IMR-90 (cell line): ENCODE measurements around the gene PTPN22. TPM values are rescaled to one million over a fixed set of nuclear protein-coding genes. Genes with fewer than 3 reads are reported as not detected.

Experiments
- ATAC-seq: fragments of 200-7000 bp; cut with Tn5 transposase; 2 replicates; pipeline ENCODE4 v1.9.1; 2020; ENCODE audit warnings: low read depth, mild to moderate bottlenecking, moderate library complexity
- BruUV-seq: library from RNA; stranded (reverse); fragments of 400-500 nt; replicated peaks from 2 replicates; lab custom pipeline; 2021; lab: Mats Ljungman, UMichigan
- CTCF ChIA-PET: fragments of 300-600 bp; formaldehyde crosslinking; extraction: SDS; loops from one replicate; lab custom pipeline; 2021; ENCODE audit warnings: antibody characterized with exemption; lab: Yijun Ruan, JAX
- POLR2A ChIA-PET: fragments of 300-600 bp; sonication (Branson Sonifier 250); formaldehyde crosslinking; loops from one replicate; lab custom pipeline; 2022; ENCODE audit warnings: antibody characterized with exemption; ENCODE audit not compliant: unreplicated experiment; lab: Charles Lee
- DNase-seq: peaks from one replicate; pipeline ENCODE4 v3.0.0; 2013
- H2AFZ ChIP-seq: replicated peaks from 2 replicates; pipeline ENCODE3; 2013; ENCODE audit warnings: low read length, mild to moderate bottlenecking; ENCODE audit not compliant: poor library complexity
- H2AK5ac ChIP-seq: 2 replicates; pipeline ENCODE4 v1.6.1; 2013; ENCODE audit warnings: low read depth, low read length, inconsistent platforms
- H2AK9ac ChIP-seq: replicated peaks from 2 replicates; pipeline ENCODE3; 2013; ENCODE audit warnings: mild to moderate bottlenecking, low read depth, low read length, moderate library complexity; ENCODE audit not compliant: poor library complexity
- H2BK120ac ChIP-seq: 2 replicates; pipeline ENCODE4 v1.6.1; 2013; ENCODE audit warnings: low read depth, low read length, inconsistent platforms
- H2BK15ac ChIP-seq: 3 replicates; pipeline ENCODE4 v1.6.1; 2013; ENCODE audit warnings: low read depth, low read length, inconsistent platforms
- H2BK20ac ChIP-seq: 2 replicates; pipeline ENCODE4 v1.6.1; 2013; ENCODE audit warnings: low read depth, mild to moderate bottlenecking, inconsistent platforms, low read length, moderate library complexity
- H2BK5ac ChIP-seq: 2 replicates; pipeline ENCODE4 v1.6.1; 2013; ENCODE audit warnings: mild to moderate bottlenecking, low read depth, low read length, inconsistent platforms; ENCODE audit not compliant: poor library complexity, severe bottlenecking
- H3K14ac ChIP-seq: replicated peaks from 2 replicates; pipeline ENCODE4 v1.6.1; 2013; ENCODE audit warnings: low read depth, low read length, inconsistent platforms
- H3K18ac ChIP-seq: 2 replicates; pipeline ENCODE4 v1.6.1; 2013; ENCODE audit warnings: low read depth, low read length, control low read depth
- H3K23ac ChIP-seq: 2 replicates; pipeline ENCODE4 v1.6.1; 2013; ENCODE audit warnings: low read depth, low read length, inconsistent platforms
- H3K27ac ChIP-seq: 2 replicates; pipeline ENCODE4 v1.5.1; 2013; ENCODE audit warnings: mild to moderate bottlenecking, control low read depth, low read length; ENCODE audit not compliant: insufficient read depth
- H3K27me3 ChIP-seq: 2 replicates; pipeline ENCODE4 v1.6.1; 2013; ENCODE audit warnings: low read length; ENCODE audit not compliant: control insufficient read depth, insufficient read depth
- H3K36me3 ChIP-seq: 2 replicates; pipeline ENCODE4 v1.6.1; 2013; ENCODE audit warnings: low read length, mixed read lengths; ENCODE audit not compliant: control insufficient read depth, insufficient read depth
- H3K4ac ChIP-seq: 2 replicates; pipeline ENCODE4 v1.6.1; 2013; ENCODE audit warnings: low read depth, low read length, inconsistent platforms
- H3K4me1 ChIP-seq: 2 replicates; pipeline ENCODE4 v1.6.1; 2013; ENCODE audit warnings: low read length, mixed read lengths; ENCODE audit not compliant: control insufficient read depth, insufficient read depth
- H3K4me2 ChIP-seq: 2 replicates; pipeline ENCODE4 v1.6.1; 2013; ENCODE audit warnings: low read depth, mild to moderate bottlenecking, control low read depth, low read length, moderate library complexity
- H3K4me3 ChIP-seq: 2 replicates; pipeline ENCODE4 v1.5.1; 2013; ENCODE audit warnings: low read depth, mild to moderate bottlenecking, control low read depth, low read length, moderate library complexity; ENCODE audit not compliant: insufficient read depth
- H3K56ac ChIP-seq: 2 replicates; pipeline ENCODE4 v1.6.1; 2013; ENCODE audit warnings: low read length, inconsistent platforms; ENCODE audit not compliant: insufficient read depth; ENCODE audit errors: extremely low read depth
- H3K79me1 ChIP-seq, 2 experiments: 2 replicates each; pipeline ENCODE4 v1.6.1; 2013; ENCODE audit warnings: low read length in 2 of 2, inconsistent platforms in 1 of 2, low read depth in 1 of 2
- H3K9ac ChIP-seq: 2 replicates; pipeline ENCODE4 v1.6.1; 2013; ENCODE audit warnings: low read depth, low read length, control low read depth
- H3K9me1 ChIP-seq: 2 replicates; pipeline ENCODE4 v1.6.1; 2013; ENCODE audit warnings: low read length, inconsistent platforms; ENCODE audit not compliant: insufficient read depth
- H3K9me3 ChIP-seq: 2 replicates; pipeline ENCODE4 v1.6.1; 2013; ENCODE audit warnings: low read length; ENCODE audit not compliant: control insufficient read depth, insufficient read depth
- H4K20me1 ChIP-seq: 2 replicates; pipeline ENCODE4 v1.6.1; 2013; ENCODE audit warnings: low read length, inconsistent platforms; ENCODE audit not compliant: insufficient read depth
- H4K5ac ChIP-seq: 2 replicates; pipeline ENCODE4 v1.6.1; 2013; ENCODE audit warnings: mild to moderate bottlenecking, low read depth, low read length, control low read depth
- H4K8ac ChIP-seq, 2 experiments: 2 replicates each; pipeline ENCODE4 v1.6.1; 2013; ENCODE audit warnings: low read depth in 2 of 2, low read length in 2 of 2, control low read depth in 1 of 2, inconsistent platforms in 1 of 2
- H4K91ac ChIP-seq: 2 replicates; pipeline ENCODE4 v1.6.1; 2013; ENCODE audit warnings: low read depth, low read length, inconsistent platforms; ENCODE audit not compliant: insufficient read depth
- BHLHE40 ChIP-seq: fragments of 150-350 bp; IDR thresholded peaks from 2 replicates; pipeline ENCODE4 v1.6.1; 2016; ENCODE audit warnings: mild to moderate bottlenecking, low read depth, low read length
- CEBPB ChIP-seq: IDR thresholded peaks from 2 replicates; pipeline ENCODE4 v1.6.1; 2012; ENCODE audit warnings: low read depth, low read length, improper control_type of control experiment
- CHD1 ChIP-seq: IDR thresholded peaks from 2 replicates; pipeline ENCODE4 v1.6.1; 2012; ENCODE audit warnings: low read depth, low read length, improper control_type of control experiment
- FOS ChIP-seq: fragments of 150-350 bp; IDR thresholded peaks from 2 replicates; pipeline ENCODE4 v1.6.1; 2016; ENCODE audit warnings: low read depth, low read length
- MAFK ChIP-seq: IDR thresholded peaks from 2 replicates; pipeline ENCODE4 v1.6.1; 2012; ENCODE audit warnings: low read depth, low read length, improper control_type of control experiment
- MAZ ChIP-seq: IDR thresholded peaks from 2 replicates; pipeline ENCODE4 v1.6.1; 2012; ENCODE audit warnings: low read depth, mild to moderate bottlenecking, low read length, improper control_type of control experiment, moderate library complexity, borderline replicate concordance
- MXI1 ChIP-seq: IDR thresholded peaks from 2 replicates; pipeline ENCODE4 v1.6.1; 2012; ENCODE audit warnings: low read depth, mild to moderate bottlenecking, low read length, moderate library complexity, borderline replicate concordance
- NFE2L2 ChIP-seq: fragments of 150-350 bp; IDR thresholded peaks from 2 replicates; pipeline ENCODE4 v1.6.1; 2016; ENCODE audit warnings: low read depth, mild to moderate bottlenecking, low read length
- POLR2A ChIP-seq: IDR thresholded peaks from 2 replicates; pipeline ENCODE4 v1.6.1; 2012; ENCODE audit warnings: mild to moderate bottlenecking, low read depth, low read length
- RAD21 ChIP-seq: IDR thresholded peaks from 2 replicates; pipeline ENCODE4 v1.6.1; 2012; ENCODE audit warnings: low read length, improper control_type of control experiment
- RCOR1 ChIP-seq: IDR thresholded peaks from 2 replicates; pipeline ENCODE4 v1.6.1; 2012; ENCODE audit warnings: mild to moderate bottlenecking, low read length, improper control_type of control experiment; ENCODE audit not compliant: insufficient replicate concordance
- RFX5 ChIP-seq: IDR thresholded peaks from 2 replicates; pipeline ENCODE4 v1.8.0; 2012; ENCODE audit warnings: low read depth, mild to moderate bottlenecking, low read length, moderate library complexity
- SMC3 ChIP-seq: fragments of 150-350 bp; IDR thresholded peaks from 2 replicates; pipeline ENCODE4 v1.6.1; 2016; ENCODE audit warnings: low read depth, mild to moderate bottlenecking, antibody characterized with exemption, low read length, moderate library complexity
- USF2 ChIP-seq: fragments of 150-350 bp; IDR thresholded peaks from 2 replicates; pipeline ENCODE4 v1.6.1; 2017; ENCODE audit warnings: mild to moderate bottlenecking, antibody characterized with exemption, low read length, low read depth
- WGBS, 2 experiments: methylation state at CpG; one replicate each; pipeline versions ENCODE4 v1.1.5 to v1.1.7; 2013; ENCODE audit warnings: missing lambda C conversion rate in 2 of 2; ENCODE audit not compliant: insufficient read length in 1 of 2; ENCODE audit errors: extremely low coverage in 2 of 2; 5-methylcytosine and 5-hydroxymethylcytosine counted together
- dilution Hi-C: fragments of 300-500 bp; cut with HindIII; formaldehyde crosslinking; loops from one replicate; pipeline ENCODE4 v1.14.3; 2018; ENCODE audit warnings: low sequenced_read_pairs; ENCODE audit not compliant: unreplicated experiment
- in situ Hi-C: fragments of 300-500 bp; cut with MboI; formaldehyde crosslinking; loops from 3 replicates; pipeline ENCODE4 v1.14.3; 2019; ENCODE audit warnings: low sequenced_read_pairs, inconsistent platforms, mixed read lengths
- intact Hi-C: fragments of 100-400 bp; cut with micrococcal nuclease; formaldehyde crosslinking; loops from 2 replicates; pipeline ENCODE4 v1.10.0; 2022
- polyA plus RNA-seq, 3 experiments: library from polyadenylated mRNA; depleted of rRNA; stranded (reverse); fragments of >200 nt; gene quantifications; 2 replicates each; pipeline ENCODE4 v1.2.3, GENCODE V29; 2012; ENCODE audit warnings: low replicate concordance in 1 of 3
- total RNA-seq: library from RNA; depleted of rRNA; stranded (reverse); fragments of >200 nt; gene quantifications from 2 replicates; pipeline ENCODE4 v1.2.3, GENCODE V29; 2012
- TF ChIP-seq, protein P1 (sequence below): fragments of 150-350 bp; IDR thresholded peaks from 2 replicates; pipeline ENCODE4 v1.6.1; 2016; ENCODE audit warnings: low read depth, mild to moderate bottlenecking, low read length, moderate library complexity, borderline replicate concordance
- TF ChIP-seq, protein P2 (sequence below): conservative IDR thresholded peaks from 2 replicates; pipeline ENCODE4 v1.5.1; 2012; ENCODE audit warnings: mild to moderate bottlenecking, low read depth, low read length, improper control_type of control experiment

Gene PTPN22
- total and polyA plus RNA-seq, 2 of the 4 experiments (the other 2 are of a cell fraction): 0.14 to 0.18 TPM

DNA sequence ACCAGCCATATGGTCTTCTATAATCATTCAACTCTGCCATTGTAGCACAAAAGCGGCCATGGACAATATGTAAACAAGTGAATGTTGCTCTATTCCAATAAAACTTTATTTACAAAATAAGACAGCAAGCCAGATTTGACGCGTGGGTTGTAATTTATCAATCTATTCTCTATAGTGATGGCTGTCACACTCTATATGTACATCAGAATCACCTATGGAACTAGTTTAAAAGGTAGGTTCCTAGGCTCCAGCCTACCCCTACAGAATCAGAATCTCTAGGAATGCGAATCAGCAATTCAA is 8.2 kb upstream of the PTPN22 start:
- POLR2A ChIA-PET: no interaction called here
- dilution Hi-C loops: no loop called here

More for the DNA sequence above, 8.2 kb upstream of the PTPN22 start:
- Histone ChIP-seq H4K8ac (no peak overlapping the region), H2BK5ac (no peak overlapping the region), H3K27me3 (no peaks in the 10 kb centered on the region), H3K18ac (no peak overlapping the region), H3K4ac (no peak overlapping the region), H3K27ac (no peak overlapping the region), H2BK20ac (no peak overlapping the region), H3K4me1 (no peaks in the 10 kb centered on the region), H4K20me1 (no peaks in the 10 kb centered on the region), H3K9me1 (no peaks in the 10 kb centered on the region; the same call in 1 of the 2 replicates), H3K23ac (no peak overlapping the region), H2BK15ac (no peak overlapping the region), H2AK5ac (no peak overlapping the region), H3K36me3 (no peaks in the 10 kb centered on the region), H2AK9ac (no peak overlapping the region), H3K14ac (no peak overlapping the region), H3K4me3 (no peak overlapping the region), H2AFZ (no peak overlapping the region), H3K4me2 (no peak overlapping the region), H4K5ac (no peak overlapping the region), H3K56ac (no peak overlapping the region), H3K9ac (no peak overlapping the region), H2BK120ac (no peak overlapping the region), H3K9me3 (no peaks in the 10 kb centered on the region), H4K91ac (no peak overlapping the region), H3K79me1 (no peaks in the 10 kb centered on the region)
- CTCF ChIA-PET: interaction anchor here (1.4 kb wide), 1 partner anchor 11 kb away, joined by 3 read pairs; no protein-coding TSS in a partner anchor
- intact Hi-C loops: no loop called here
- DNase-seq (no peak), ATAC-seq (no peak)
- TF ChIP-seq RCOR1: no peak
- no peak for TF ChIP-seq FOS
- no peak for TF ChIP-seq MAFK
- no peak for TF ChIP-seq RFX5
- TF ChIP-seq MXI1: no peak
- no peak for TF ChIP-seq USF2
- no peak for TF ChIP-seq CHD1
- no peak for TF ChIP-seq CEBPB
- TF ChIP-seq, protein P1, sequence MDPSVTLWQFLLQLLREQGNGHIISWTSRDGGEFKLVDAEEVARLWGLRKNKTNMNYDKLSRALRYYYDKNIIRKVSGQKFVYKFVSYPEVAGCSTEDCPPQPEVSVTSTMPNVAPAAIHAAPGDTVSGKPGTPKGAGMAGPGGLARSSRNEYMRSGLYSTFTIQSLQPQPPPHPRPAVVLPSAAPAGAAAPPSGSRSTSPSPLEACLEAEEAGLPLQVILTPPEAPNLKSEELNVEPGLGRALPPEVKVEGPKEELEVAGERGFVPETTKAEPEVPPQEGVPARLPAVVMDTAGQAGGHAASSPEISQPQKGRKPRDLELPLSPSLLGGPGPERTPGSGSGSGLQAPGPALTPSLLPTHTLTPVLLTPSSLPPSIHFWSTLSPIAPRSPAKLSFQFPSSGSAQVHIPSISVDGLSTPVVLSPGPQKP: no peak
- TF ChIP-seq, protein P2, sequence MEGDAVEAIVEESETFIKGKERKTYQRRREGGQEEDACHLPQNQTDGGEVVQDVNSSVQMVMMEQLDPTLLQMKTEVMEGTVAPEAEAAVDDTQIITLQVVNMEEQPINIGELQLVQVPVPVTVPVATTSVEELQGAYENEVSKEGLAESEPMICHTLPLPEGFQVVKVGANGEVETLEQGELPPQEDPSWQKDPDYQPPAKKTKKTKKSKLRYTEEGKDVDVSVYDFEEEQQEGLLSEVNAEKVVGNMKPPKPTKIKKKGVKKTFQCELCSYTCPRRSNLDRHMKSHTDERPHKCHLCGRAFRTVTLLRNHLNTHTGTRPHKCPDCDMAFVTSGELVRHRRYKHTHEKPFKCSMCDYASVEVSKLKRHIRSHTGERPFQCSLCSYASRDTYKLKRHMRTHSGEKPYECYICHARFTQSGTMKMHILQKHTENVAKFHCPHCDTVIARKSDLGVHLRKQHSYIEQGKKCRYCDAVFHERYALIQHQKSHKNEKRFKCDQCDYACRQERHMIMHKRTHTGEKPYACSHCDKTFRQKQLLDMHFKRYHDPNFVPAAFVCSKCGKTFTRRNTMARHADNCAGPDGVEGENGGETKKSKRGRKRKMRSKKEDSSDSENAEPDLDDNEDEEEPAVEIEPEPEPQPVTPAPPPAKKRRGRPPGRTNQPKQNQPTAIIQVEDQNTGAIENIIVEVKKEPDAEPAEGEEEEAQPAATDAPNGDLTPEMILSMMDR: no peak
- TF ChIP-seq BHLHE40: no peak
- TF ChIP-seq NFE2L2: no peak
- TF ChIP-seq SMC3: no peak
- no peak for TF ChIP-seq RAD21
- TF ChIP-seq POLR2A: no peak
- TF ChIP-seq MAZ: no peak
- BruUV-seq: no TSS peak
- no CpG with 5 or more reads among the region's 4 CpGs for WGBS, 2 experiments
- in situ Hi-C loops: no loop called here
